Progenitor cell of endocrine pancreas (in vitro differentiated cells): ENCODE data around the gene TPI1. TPM values are rescaled to one million over a fixed set of nuclear protein-coding genes. Genes with fewer than 3 reads are reported as not detected.
A peak's percentile ranks its signal among the peaks of the same experiment; 100 is the strongest.
"Not testable (repeated sequence)": the region's sequence is repeated elsewhere in the genome, so short reads cannot be mapped to it uniquely, and the experiment has no call there.

ENCODE experiments used
- DNase-seq: peaks from one replicate; pipeline ENCODE4 v3.0.0; 2021; ENCODE audit warnings: low spot score; ENCODE audit not compliant: unreplicated experiment
- H3K27ac Mint-ChIP-seq: 2 replicates; pipeline ENCODE4 v1.8.0; 2021; ENCODE audit warnings: mild to moderate bottlenecking, moderate library complexity, mixed read lengths
- H3K27me3 Mint-ChIP-seq: 2 replicates; pipeline ENCODE4 v1.8.0; 2021; ENCODE audit warnings: mixed read lengths
- H3K36me3 Mint-ChIP-seq: 2 replicates; pipeline ENCODE4 v1.8.0; 2022; ENCODE audit warnings: mixed read lengths; ENCODE audit not compliant: insufficient read depth
- H3K4me1 Mint-ChIP-seq: 2 replicates; pipeline ENCODE4 v1.8.0; 2021; ENCODE audit warnings: low read depth, mixed read lengths
- H3K4me3 Mint-ChIP-seq: 2 replicates; pipeline ENCODE4 v1.8.0; 2021; ENCODE audit warnings: low read depth, mild to moderate bottlenecking, moderate library complexity, mixed read lengths
- H3K9me3 Mint-ChIP-seq: 2 replicates; pipeline ENCODE4 v1.8.0; 2021; ENCODE audit warnings: low read depth, mixed read lengths
- total RNA-seq: library from RNA; stranded (reverse); gene quantifications from 2 replicates; pipeline ENCODE4 v1.2.1, GENCODE V29; 2021
- TF ChIP-seq, protein P1 (sequence below): fragments of 200-600 bp; sonication (generic); IDR thresholded peaks from one replicate; pipeline ENCODE4 v1.5.0; 2021; ENCODE audit warnings: antibody characterized with exemption, mild to moderate bottlenecking; ENCODE audit not compliant: unreplicated experiment

TPI1 gene
- total RNA-seq, 1 donor from 2014 or later = 498 TPM

DNA sequence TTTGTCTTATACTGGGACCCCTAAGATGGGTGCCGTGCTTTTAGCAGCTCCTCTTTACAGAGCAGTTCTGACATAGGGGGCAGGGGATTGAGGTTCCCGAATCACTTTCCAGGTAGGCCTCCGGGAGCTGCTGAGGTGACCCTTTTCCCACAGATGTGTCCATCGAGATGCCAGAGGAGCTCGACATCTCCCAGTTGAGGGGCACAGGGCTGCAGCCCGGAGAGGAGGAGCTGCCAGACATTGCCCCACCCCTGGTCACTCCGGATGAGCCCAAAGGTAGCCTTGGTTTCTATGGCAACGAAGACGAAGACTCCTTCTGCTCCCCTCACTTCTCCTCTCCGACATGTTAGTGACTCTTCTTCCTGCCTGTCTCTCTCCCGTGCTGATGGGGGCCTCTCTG lies 4.3 kb upstream of the TPI1 start:
- TF ChIP-seq, protein P1, sequence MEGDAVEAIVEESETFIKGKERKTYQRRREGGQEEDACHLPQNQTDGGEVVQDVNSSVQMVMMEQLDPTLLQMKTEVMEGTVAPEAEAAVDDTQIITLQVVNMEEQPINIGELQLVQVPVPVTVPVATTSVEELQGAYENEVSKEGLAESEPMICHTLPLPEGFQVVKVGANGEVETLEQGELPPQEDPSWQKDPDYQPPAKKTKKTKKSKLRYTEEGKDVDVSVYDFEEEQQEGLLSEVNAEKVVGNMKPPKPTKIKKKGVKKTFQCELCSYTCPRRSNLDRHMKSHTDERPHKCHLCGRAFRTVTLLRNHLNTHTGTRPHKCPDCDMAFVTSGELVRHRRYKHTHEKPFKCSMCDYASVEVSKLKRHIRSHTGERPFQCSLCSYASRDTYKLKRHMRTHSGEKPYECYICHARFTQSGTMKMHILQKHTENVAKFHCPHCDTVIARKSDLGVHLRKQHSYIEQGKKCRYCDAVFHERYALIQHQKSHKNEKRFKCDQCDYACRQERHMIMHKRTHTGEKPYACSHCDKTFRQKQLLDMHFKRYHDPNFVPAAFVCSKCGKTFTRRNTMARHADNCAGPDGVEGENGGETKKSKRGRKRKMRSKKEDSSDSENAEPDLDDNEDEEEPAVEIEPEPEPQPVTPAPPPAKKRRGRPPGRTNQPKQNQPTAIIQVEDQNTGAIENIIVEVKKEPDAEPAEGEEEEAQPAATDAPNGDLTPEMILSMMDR = no peak
- Mint-ChIP-seq H3K4me3 (no peak overlapping the region), H3K4me1 (peaks cover 2% of the 10 kb centered on the region), H3K36me3 (peaks cover 42% of the 10 kb centered on the region), H3K27me3 (peaks cover 10% of the 10 kb centered on the region), H3K27ac (no peak overlapping the region), H3K9me3 (no peaks in the 10 kb centered on the region)
- DNase-seq = no peak

DNA sequence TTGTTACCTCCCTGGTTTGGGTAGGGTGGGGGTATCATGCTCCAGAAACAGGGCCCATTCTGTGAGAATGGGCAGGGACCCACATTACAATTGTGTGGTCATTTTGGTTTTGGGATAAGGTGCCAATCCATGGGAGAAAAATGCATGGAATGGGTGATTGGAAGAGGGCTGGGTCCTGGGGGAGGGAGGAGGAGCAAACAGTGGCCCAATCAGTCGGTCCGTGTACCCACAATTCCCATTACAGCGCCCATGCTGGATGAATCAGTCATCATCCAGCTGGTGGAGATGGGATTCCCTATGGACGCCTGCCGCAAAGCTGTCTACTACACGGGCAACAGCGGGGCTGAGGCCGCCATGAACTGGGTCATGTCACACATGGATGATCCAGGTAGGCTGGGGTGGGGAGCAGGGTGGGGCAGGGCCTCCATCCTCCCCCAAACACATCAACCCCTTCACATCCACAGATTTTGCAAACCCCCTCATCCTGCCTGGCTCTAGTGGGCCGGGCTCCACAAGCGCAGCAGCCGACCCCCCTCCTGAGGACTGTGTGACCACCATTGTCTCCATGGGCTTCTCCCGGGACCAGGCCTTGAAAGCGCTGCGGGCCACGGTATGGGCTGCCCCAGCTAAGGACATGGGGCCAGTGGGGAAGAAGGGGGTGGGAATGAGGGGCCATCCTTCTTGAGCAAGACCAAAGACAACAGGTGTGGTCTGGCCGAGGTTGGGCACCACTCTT lies 3.6 kb upstream of the TPI1 start:
- no peak overlapping the region for H3K27ac Mint-ChIP-seq
- H3K4me1 Mint-ChIP-seq = peaks cover 10% of the 10 kb centered on the region
- no peak overlapping the region for H3K4me3 Mint-ChIP-seq
- DNase-seq = no peak
- no peaks in the 10 kb centered on the region for H3K9me3 Mint-ChIP-seq
- H3K27me3 Mint-ChIP-seq = peaks cover 10% of the 10 kb centered on the region
- H3K36me3 Mint-ChIP-seq = peaks cover 40% of the 10 kb centered on the region
- TF ChIP-seq, protein P1 = no peak

DNA sequence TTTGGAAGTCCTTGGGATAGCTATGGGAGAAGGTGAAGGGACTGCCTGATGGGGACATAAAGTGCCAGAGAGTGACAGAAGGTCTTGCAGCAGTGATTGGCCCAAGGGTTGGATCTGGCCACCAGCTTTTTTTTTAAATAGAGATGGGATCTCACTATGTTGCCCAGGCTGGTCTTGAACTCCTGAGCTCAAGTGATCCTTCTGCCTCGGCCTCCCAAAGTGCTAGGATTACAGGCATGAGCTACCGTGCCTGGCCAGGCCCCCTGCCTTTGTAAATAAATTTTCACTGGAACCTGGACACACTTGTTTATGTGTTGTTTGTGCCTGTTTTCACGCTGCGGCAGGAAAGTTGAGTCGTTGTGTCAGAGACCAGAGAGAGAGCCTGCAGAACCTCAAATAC lies 2.0 kb upstream of the TPI1 start:
- Mint-ChIP-seq H3K4me3 (peak overlapping the region; percentile 24), H3K27me3 (peaks cover 10% of the 10 kb centered on the region), H3K36me3 (peaks cover 44% of the 10 kb centered on the region), H3K4me1 (peaks cover 18% of the 10 kb centered on the region)
- DNase-seq, H3K9me3 Mint-ChIP-seq, H3K27ac Mint-ChIP-seq: not testable (repeated sequence)

DNA sequence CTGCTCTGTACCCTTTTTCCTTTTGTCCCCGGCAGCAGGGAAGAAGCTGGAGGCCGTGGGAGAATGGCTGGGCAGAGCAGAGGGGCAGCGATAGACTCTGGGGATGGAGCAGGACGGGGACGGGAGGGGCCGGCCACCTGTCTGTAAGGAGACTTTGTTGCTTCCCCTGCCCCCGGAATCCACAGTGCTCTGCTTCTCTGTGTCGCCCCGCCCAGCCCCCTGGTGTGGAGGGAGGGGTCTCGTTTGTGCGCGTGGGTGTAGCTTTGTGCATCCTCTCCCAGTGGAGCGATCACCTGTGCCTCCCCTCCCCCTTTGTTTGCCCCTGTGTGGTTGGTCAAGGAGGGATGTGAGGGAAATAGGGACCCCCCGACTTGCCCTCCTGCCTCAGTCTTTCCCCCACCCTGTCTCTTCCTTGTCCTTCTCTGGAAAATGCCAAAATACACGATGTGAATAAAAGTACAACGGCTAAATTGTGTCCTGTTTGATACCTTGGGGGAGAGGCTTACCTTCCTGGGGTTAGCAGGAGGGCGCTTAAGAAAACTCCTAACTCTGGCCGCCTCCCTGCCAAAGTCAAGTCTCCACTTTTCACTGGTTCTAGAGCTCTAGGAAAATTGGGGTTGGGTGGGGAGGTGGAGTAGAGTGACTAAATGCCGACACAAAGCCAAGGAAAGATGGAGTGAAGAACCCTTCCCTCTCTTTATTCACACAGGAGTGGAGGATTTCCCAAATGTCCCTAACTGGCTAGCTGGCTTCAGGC lies 990 bp upstream of the TPI1 start:
- peaks cover 18% of the 10 kb centered on the region for H3K4me1 Mint-ChIP-seq
- H3K4me3 Mint-ChIP-seq = peak overlapping the region; percentile 94
- TF ChIP-seq, protein P1 = no peak
- H3K9me3 Mint-ChIP-seq = no peaks in the 10 kb centered on the region
- H3K27ac Mint-ChIP-seq = no peak overlapping the region
- H3K27me3 Mint-ChIP-seq = peaks cover 10% of the 10 kb centered on the region
- H3K36me3 Mint-ChIP-seq = peaks cover 42% of the 10 kb centered on the region
- no peak for DNase-seq

DNA sequence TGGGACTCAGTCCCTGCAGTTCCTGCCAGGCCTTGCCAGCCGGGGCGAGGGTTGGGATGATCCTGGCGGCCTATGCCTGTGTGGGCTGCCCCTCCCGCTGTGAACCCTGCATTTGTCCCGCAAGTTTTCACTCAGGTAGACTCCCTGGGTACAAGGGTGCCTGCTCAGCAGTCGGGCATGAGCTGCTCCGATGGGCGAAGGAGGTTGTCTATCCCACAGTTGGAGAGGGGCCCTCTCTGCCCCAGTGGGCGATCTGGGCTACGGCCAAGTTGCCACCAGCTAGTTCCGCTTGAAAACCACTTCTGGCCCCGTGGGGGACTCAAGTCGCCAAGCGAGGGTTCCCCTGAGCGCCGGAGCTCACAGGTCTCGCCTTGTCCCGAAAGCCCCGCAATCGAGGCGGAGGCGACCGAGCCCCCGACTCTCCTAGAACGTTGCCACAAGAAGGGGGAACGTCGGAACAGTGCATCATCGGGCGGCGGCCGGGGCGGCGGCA lies 365 bp upstream of the TPI1 start:
- Mint-ChIP-seq H3K4me1 (peaks cover 22% of the 10 kb centered on the region), H3K4me3 (peak overlapping the region; percentile 94), H3K27ac (peak overlapping the region; percentile 71), H3K27me3 (peaks cover 10% of the 10 kb centered on the region), H3K36me3 (peaks cover 38% of the 10 kb centered on the region), H3K9me3 (no peaks in the 10 kb centered on the region)
- DNase-seq = no peak
- TF ChIP-seq, protein P1 = no peak
